GM12873 (cell line): ENCODE results near the gene TUBGCP5.

Source experiments
- TF ChIP-seq, protein P1 (sequence below): IDR thresholded peaks from 2 replicates; pipeline ENCODE4 v1.5.1; 2012; ENCODE audit warnings: low read depth, mild to moderate bottlenecking, moderate library complexity, low read length, control low read depth; ENCODE audit not compliant: insufficient read depth; ENCODE audit errors: missing control alignments

The TUBGCP5 gene

DNA sequence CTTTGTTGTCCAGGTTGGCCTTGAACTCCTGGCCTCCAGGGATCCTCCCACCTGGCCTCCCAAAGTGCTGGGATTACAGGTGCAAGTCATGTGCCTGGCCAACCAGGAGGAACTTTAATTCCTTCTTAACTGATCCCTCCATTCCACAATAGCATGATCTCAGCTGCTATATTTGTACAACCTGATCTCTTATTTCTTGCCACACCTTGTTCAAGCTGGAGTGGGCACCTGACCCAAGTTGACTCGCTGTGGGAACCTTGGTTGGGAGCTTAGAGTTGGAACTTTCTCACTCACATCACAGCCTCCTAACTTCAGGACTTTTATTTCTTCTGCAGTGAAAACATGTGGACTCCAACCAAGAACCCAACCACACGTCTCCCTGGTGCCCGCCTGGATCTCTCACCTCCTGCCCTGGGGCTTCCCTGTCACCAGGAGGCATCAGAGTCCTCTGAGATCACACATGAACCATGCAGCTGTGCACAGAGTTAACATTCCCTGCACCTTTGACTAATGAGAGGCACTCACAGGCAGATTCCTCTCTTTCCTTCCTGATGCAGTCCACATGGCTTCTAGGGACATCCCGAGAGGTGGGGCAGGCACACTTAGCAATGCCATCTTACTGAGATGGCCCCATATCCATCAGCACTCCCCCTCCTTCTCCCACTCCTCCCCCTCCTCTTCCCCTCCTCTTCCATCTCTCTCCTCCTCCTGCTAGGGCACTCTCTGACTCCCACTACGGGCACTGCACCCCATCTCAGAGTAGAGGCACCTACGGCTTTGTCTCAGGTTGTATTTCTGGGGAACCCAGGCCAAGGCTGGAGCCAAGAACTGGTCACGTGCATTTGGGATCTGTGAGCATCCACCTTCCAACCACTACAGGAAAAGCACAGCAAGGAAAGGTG, 49.5 kb downstream of the TUBGCP5 start:
- TF ChIP-seq, protein P1, sequence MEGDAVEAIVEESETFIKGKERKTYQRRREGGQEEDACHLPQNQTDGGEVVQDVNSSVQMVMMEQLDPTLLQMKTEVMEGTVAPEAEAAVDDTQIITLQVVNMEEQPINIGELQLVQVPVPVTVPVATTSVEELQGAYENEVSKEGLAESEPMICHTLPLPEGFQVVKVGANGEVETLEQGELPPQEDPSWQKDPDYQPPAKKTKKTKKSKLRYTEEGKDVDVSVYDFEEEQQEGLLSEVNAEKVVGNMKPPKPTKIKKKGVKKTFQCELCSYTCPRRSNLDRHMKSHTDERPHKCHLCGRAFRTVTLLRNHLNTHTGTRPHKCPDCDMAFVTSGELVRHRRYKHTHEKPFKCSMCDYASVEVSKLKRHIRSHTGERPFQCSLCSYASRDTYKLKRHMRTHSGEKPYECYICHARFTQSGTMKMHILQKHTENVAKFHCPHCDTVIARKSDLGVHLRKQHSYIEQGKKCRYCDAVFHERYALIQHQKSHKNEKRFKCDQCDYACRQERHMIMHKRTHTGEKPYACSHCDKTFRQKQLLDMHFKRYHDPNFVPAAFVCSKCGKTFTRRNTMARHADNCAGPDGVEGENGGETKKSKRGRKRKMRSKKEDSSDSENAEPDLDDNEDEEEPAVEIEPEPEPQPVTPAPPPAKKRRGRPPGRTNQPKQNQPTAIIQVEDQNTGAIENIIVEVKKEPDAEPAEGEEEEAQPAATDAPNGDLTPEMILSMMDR, result no peak

DNA sequence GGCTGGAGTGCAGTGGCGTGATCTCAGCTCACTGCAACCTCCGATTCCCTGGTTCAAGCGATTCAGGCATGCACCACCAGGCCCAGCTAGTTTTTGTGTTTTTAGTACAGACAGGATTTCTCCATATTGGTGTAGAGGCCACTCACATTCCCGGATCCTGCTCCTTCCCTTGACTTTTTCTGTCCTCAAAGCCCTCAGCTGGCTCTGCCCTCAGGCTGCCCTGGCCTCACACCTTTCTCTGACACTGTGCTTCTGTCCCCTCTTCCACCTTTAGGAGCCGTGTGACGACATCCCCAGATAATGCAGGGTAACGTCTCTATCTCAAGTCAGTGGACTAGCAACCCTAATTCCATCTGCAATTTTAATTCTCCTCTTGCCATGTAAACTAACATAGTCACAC, 50.6 kb downstream of the TUBGCP5 start:
- TF ChIP-seq, protein P1, result no peak

DNA sequence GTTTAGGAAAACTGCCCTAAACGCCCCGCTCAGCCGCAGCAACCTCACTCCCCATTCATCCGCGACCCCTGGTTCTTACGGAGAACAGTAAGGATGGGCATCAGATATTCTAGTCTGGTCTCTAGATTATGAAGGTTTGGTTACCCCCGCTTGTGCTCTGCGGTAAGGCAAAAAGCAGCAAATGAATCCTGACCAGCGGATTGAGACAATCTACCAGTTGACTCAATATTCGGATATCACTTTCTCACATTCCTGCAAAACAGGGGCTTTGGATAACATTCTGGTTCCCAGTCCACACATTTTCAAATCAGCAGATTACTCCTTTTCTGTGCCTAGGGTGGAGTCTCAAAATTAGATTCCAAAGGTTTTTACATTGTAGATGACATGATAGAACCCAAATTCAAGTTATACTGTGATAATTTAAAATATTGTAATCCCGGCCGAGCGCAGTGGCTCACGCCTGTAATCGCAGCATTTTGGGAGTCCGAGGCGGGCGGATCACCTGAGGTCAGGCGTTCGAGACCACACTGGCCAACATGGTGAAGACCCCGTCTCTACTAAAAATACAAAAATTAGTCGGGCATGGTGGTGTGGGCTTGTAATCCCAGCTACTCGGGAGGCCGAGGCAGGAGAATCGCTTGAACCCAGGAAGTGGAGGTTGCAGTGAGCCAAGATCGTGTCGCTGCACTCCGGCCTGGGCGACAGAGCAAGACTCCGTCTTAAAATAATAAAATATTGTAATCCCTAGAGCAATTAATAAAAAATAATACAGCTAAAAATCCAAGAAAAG, 58.1 kb downstream of the TUBGCP5 start:
- TF ChIP-seq, protein P1, result no peak

DNA sequence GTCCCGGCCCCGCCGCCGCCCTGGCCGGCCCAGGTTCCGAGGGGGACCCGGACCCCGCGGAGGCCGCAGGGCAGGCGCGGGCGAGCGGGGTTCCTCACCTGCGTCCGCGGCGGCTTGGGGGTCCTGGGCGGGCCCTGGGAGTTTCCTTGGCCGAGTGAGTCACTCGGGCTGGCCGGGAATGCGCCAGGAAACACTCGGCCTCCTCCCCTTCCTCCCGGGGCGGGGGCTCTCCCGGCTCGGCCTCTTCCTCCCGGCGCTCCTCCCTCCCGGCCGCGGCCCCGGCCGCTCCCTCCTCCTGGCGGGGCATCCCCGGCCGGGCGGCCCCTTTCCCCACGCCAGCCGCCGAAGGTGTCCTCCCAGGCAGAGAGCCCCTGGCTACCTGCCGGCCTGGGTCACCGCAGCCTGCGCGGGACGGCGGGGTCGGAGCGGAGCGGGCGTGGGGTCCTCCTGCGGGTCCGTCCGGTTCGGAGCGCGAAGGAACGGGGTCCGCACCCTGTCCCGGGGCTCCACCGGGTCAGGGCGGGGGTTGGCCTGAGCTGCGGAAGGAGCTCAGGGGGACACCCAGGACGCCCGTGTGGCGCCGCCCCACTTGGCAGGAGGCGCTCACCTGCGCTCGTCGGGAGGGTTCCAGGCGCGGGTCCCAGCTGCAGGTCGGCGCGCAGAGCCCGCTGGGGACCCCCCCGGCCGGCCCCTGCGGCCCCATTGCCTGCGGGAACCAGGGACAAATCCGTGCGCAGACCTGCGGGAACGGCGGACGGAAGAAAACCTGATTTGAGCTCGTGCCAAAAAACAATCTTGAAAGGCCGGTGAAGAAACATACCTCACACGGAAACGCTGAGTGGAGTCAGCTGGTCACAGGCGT, 58.9 kb downstream of the TUBGCP5 start, which contains the start of gene CYFIP1:
Gene CYFIP1, minus strand, starts transcription at position 180 of the 862 bp plus-strand sequence. CDS start 33,083 bp downstream, outside the sequence.
- TF ChIP-seq, protein P1, result no peak

DNA sequence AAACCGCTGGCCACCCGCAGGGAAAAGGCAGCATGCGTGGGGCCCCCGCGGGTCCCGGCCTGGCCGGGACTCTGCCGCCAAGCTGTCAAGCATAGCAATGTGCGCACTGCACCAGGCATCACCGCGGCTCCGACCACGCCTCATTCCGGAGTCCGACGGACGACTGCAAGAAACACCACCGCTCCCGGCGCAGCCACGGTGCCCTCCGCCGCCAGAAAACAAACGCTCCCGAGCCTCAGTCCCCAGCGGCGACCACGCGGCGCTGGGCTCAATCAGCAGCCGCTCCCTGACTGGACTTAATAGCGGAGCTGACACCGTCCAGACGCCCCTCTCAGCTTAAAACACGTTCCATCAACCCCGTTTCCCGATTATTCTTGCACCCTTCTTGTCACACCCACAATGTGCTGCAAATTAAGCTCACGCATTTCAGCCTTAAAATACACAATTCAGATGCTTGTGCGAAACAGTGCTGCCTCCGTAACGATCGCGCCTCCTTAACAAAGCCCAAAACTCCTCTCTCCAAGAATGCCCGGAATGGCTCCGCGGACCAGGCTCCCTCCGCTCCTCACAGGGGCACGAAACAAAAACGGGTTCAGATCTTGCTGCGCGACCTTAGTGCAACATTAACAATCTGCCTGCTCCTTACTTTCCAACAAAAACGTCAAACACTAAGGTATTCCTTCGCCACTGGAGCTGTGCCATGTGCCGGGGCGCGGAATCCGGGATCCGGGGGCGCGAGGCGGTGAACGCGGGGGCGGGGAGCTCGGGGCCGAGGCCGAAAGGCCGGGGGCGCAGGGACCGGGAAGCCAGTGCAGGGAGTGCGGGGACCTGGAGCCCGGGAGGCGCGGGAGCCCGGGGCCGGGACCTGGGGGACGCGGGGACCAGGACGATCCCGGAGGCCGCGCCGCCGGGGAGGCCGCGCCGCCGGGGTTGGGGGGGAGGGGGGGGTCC, 59.9 kb downstream of the TUBGCP5 start:
- TF ChIP-seq, protein P1, result no peak

DNA sequence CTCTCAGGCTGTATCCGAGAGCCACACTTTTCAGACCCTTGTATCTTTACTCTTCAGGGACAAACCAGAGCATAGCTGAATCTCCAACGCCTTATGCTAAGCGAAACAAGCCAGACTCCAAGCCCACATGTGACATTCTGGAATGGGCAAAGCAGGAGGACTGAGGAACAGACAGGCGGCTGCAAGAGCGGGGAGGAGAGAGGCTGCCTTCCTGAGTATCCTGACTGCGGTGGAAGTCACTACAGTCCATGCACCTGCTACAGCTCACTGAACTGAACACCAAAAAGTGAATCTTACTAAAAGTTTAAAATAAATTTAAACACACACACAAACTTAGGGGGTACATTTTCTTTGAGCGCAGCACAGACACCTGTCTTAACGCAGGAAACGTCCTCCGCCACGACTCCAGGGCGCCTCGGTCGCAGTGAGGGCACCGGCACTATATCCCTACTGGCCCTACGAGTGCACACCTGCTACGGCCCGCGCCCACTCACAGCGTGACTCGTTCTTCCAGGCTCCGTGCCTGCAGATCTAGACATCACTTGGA, 60.6 kb downstream of the TUBGCP5 start:
- TF ChIP-seq, protein P1, result peak; percentile 2
